ENCODE measurements around the gene GRIP1.

GRIP1 gene

GRCh38 chr12:66627270-66627987 lies 51.4 kb downstream of the GRIP1 start:
- H3K4me3 ChIP-seq (replicated peaks in 1 of 2; ENCODE audit: low read depth in 2 of 2, low read length in 2 of 2) = no peak overlapping the region
- peak; percentile 4 to 5 for DNase-seq (ENCODE audit: low read depth in 2 of 2)
- TF ChIP-seq CTCF (IDR thresholded peaks at IDR 0.05; ENCODE audit: low read depth, low read length) = no peak

- DNase-seq (ENCODE audit: low read depth in 2 of 2) = no peak
- H3K4me3 ChIP-seq (replicated peaks in 1 of 2; ENCODE audit: low read depth in 2 of 2, low read length in 2 of 2) = no peak overlapping the region
- TF ChIP-seq CTCF (IDR thresholded peaks at IDR 0.05; ENCODE audit: low read depth, low read length) = no peak
Measured at GRCh38 chr12:66624806-66625205, 54.1 kb downstream of the GRIP1 start.

- no peak for DNase-seq (ENCODE audit: low read depth in 2 of 2)
- no peak for TF ChIP-seq CTCF (IDR thresholded peaks at IDR 0.05; ENCODE audit: low read depth, low read length)
- H3K4me3 ChIP-seq (replicated peaks in 1 of 2; ENCODE audit: low read depth in 2 of 2, low read length in 2 of 2) = no peak overlapping the region
Measured at GRCh38 chr12:66623455-66623854, 55.4 kb downstream of the GRIP1 start.

- no peak overlapping the region for H3K4me3 ChIP-seq (replicated peaks in 1 of 2; ENCODE audit: low read depth in 2 of 2, low read length in 2 of 2)
- no peak for TF ChIP-seq CTCF (IDR thresholded peaks at IDR 0.05; ENCODE audit: low read depth, low read length)
- DNase-seq (ENCODE audit: low read depth in 2 of 2) = no peak
Measured at GRCh38 chr12:66620688-66621087, 58.2 kb downstream of the GRIP1 start.

- H3K4me3 ChIP-seq (replicated peaks in 1 of 2; ENCODE audit: low read depth in 2 of 2, low read length in 2 of 2) = no peak overlapping the region
- no peak for DNase-seq (ENCODE audit: low read depth in 2 of 2)
- no peak for TF ChIP-seq CTCF (IDR thresholded peaks at IDR 0.05; ENCODE audit: low read depth, low read length)
Measured at GRCh38 chr12:66620026-66620425, 58.9 kb downstream of the GRIP1 start.

- H3K4me3 ChIP-seq (replicated peaks in 1 of 2; ENCODE audit: low read depth in 2 of 2, low read length in 2 of 2) = no peak overlapping the region
- DNase-seq (ENCODE audit: low read depth in 2 of 2) = no peak
- no peak for TF ChIP-seq CTCF (IDR thresholded peaks at IDR 0.05; ENCODE audit: low read depth, low read length)
Measured at GRCh38 chr12:66617991-66618390, 60.9 kb downstream of the GRIP1 start.

All from cardiac fibroblast (primary cell).